ENCODE results near the gene GLYAT.

The GLYAT gene, protein sequence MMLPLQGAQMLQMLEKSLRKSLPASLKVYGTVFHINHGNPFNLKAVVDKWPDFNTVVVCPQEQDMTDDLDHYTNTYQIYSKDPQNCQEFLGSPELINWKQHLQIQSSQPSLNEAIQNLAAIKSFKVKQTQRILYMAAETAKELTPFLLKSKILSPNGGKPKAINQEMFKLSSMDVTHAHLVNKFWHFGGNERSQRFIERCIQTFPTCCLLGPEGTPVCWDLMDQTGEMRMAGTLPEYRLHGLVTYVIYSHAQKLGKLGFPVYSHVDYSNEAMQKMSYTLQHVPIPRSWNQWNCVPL

GRCh38 chr11:58731819-58732218 lies at the start of gene GLYAT:
Gene GLYAT (minus strand): TSS chr11:58731943. CDS start chr11:58724496, 7,447 bp downstream.
- no peak for DNase-seq (ENCODE audit: low read depth in 2 of 2)

DNA sequence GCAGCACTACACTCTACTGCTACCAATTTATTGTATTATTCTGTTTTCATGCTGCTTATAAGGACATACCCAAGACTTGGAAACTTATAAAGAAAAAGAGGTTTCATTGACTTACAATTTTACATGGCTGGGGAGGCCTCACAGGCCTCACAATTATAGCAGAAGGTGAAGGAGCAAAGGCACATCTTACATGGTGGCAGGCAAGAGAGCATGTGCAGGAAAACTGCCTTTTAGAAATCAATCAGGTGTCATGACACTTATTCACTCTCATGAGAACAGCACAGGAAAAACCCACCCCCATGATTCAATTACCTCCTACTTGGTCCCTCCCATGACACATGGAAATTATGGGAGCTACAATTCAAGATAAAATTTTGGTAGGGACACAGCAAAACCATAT lies 49.6 kb upstream of the GLYAT start:
- DNase-seq (ENCODE audit: low read depth in 2 of 2): no peak

- DNase-seq (ENCODE audit: low read depth in 2 of 2): no peak
Observed at GRCh38 chr11:58780578-58780977, 48.8 kb upstream of the GLYAT start.

DNA sequence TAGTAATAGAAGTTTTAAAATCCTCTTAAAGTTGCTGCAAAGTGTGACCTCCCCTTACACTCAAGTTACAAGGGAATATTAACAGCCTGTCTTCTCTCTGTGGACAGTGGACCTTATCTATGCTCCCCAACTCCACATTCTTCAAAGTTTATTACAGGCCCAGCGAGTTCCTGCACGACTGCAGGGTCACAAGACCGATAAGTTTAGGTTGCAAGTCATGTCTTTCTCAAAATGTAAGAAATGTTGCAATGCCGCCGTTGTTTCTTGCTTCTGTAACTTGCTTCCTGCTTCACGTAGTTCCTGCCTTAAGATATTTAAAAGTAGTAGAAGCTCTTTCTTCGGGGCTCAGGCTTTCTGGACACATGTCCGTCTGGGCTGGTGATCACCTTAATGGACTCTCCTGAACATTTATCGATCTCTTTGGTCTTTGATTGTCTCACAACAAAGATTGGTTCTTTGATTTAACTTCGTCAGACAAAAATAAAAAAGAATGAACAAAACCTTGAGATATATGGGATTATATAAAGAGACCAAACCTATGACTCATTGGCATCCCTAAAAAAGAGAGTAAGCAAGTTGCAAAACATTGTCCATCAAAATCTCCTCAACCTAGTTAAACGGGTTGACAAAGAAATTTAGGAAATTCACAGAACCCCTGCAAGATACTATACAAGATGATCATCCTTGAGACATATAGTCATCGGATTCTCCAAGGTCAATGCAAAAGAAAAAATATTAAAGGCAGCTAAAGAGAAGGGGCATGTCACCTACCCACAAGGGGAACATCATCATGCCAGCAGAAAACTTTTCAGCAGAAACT lies 45.4 kb upstream of the GLYAT start:
- DNase-seq (ENCODE audit: low read depth in 2 of 2): no peak

DNA sequence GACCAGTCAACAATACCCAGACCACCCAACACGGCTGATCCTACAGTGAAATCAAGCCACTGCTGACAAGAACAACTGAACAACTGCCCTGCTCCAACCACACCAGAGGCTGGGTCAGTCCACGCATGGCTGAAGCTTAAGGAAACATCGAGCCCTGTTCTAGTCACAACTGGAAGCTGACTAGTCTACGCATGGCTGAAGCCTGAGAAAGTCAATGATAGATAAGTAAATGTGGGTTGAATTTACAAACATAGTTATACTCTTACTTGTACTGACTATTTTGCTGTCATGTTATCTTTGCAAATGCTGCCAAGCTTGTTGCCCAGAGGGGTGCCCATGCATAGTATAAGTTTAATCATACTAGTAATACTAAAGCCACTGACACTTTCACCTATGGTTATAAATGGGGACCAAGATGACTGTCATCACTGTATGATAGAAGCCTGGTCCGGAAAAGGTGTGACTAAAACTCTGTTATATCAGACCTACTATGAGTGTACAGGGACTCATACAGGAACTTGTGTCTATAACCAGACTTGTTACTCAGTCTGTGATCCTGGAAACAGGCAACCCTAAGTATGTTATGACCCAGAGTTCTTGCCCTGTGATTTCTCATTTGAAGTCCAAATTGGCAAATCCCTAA lies 43.4 kb upstream of the GLYAT start:
- DNase-seq (ENCODE audit: low read depth in 2 of 2): no peak

GRCh38 chr11:58774164-58774593 lies 42.4 kb upstream of the GLYAT start:
- DNase-seq (ENCODE audit: low read depth in 2 of 2): no peak

DNA sequence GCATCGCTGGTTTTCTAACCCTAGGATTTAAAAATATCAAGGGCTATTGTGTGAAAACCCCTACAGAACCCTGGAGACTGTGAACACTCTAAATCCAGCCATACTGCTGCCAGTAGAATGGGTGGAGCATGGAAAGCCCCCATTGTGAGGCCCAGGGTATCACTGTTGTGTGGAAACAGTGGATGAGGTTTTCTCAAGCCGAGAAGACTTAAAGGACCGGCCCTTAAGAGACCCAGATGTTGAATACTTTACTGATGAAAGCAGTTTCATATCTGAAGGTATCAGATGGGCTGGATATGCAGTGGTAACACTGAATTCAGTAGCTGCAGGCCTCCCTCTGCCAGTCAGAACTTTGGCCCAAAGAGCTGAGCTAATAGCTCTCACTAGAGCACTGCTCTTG lies 41.6 kb upstream of the GLYAT start:
- no peak for DNase-seq (ENCODE audit: low read depth in 2 of 2)

DNA sequence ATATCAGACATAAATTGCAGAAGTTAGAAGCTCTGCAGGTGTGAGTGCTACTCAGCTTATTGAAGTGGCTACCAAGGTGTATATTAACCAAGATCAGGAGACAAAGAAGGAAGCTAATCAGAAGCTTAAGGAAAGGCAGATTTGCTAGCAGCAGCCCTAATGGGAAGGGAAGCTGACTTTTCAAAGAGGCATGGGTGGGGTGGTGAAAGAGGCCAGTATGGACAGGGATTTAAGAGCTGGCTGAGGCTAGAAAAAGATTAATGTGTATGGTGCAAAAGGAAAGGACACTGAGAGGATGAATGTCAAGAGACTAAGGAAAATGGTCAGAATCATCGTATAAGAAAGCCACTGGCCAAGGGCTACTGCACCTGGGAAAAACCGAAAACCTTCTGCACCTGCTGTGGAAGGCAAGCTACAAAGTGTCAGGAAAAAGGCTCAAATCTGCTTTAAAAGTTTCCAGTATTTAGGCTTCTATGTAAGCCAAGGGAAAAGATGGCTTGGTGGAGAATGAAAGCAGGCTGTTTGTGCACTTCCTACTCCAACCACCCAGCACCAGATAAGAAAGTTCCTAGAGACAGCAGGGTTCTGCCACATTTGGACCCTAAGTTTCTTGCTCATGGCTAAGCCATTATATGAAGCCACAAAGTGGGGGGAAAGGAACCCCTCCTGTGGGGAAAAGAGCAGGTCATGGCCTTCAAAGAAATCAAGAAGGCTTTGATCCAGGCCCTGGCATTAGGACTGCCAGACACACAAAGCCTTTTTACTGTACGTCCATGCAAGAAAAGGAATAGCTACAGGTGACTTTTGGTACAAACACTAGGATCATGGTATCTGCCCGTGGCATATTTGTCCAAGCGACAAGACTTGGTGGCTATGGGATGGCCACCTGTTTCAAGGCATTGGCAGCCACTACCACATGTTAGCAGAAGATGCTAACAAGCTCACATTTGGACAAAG lies 40.9 kb upstream of the GLYAT start:
- no peak for DNase-seq (ENCODE audit: low read depth in 2 of 2)

DNA sequence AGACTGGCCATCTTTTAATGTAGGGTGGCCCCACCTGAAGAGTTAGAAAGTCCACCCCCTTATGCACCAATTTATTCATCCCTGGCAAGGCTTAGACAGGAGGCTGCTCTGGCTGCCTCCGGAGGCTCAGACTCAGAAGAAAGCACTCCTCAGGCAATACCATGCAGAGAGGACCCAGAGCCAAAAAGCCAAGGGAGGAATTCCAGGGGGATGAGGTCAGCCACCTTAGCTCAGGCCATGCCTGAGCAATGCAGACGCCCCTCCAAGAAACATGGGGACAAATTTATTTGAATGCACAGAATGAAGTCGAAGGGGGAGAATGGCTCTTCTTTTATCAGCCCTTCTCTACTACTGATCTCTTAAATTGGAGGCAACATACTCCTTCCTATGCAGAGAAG lies 39.7 kb upstream of the GLYAT start:
- no peak for DNase-seq (ENCODE audit: low read depth in 2 of 2)

- DNase-seq (ENCODE audit: low read depth in 2 of 2): no peak
Observed at GRCh38 chr11:58770627-58771457, 39.1 kb upstream of the GLYAT start.

GRCh38 chr11:58770166-58770565 lies 38.4 kb upstream of the GLYAT start:
- DNase-seq (ENCODE audit: low read depth in 2 of 2): no peak

DNA sequence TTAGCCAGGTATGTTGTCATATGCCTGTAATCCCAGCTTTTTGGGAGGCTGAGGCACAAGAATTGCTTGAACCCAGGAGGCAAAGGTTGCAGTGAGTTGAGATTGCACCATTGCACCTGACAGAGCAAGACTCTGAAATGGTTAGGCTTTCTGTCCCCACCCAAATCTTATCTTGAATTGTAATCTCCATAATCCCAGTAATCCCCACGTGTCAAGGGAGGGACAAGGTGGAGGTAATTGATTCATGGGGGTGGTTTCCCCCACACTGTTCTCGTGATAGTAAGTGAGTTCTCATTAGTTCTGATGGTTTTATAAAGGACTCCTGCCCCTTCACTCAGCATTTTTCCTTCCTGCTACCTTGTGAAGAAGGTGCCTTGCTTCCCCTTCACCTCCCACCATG lies 37.6 kb upstream of the GLYAT start:
- DNase-seq (ENCODE audit: low read depth in 2 of 2): no peak

GRCh38 chr11:58768137-58768536 lies 36.4 kb upstream of the GLYAT start:
- DNase-seq (ENCODE audit: low read depth in 2 of 2): no peak

DNA sequence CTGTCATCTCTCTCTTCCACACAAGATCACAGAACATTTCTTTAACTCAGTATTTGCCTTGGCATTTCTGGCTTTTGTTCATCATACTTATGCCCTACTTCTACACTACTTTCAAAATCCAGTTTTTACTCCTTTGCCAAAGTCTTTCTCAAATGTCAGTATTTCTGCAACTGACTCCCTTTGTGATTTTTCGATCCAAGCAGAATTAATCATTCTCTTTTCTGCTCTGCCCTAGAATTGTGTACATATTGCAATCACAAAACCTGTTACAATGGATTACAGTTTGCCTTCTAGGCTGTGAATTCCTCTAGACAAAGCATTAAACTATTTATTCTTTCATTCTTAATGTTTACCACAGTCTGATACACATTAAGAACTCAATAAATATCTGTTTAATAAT lies 33.3 kb upstream of the GLYAT start:
- no peak for DNase-seq (ENCODE audit: low read depth in 2 of 2)

GRCh38 chr11:58763120-58763490 lies 31.4 kb upstream of the GLYAT start:
- DNase-seq (ENCODE audit: low read depth in 2 of 2): no peak

GRCh38 chr11:58762284-58763119 lies 30.8 kb upstream of the GLYAT start:
- DNase-seq (ENCODE audit: low read depth in 2 of 2): no peak

- no peak for DNase-seq (ENCODE audit: low read depth in 2 of 2)
Observed at GRCh38 chr11:58757439-58757838, 25.7 kb upstream of the GLYAT start.

- DNase-seq (ENCODE audit: low read depth in 2 of 2): no peak
Observed at GRCh38 chr11:58745705-58746364, 14.1 kb upstream of the GLYAT start.

GRCh38 chr11:58744988-58745704 lies 13.4 kb upstream of the GLYAT start:
- DNase-seq (ENCODE audit: low read depth in 2 of 2): no peak

Measured in stimulated activated CD4-positive, alpha-beta T cell treated with anti-CD3 and anti-CD28 coated beads, Interleukin-12 subunit alpha, Interleukin-12 subunit beta, amount 100 ng/mL, for 24 hours (primary cell).